ENCODE measurements around the gene CNTNAP2.

GRCh38 chr7:148397056-148397455, 2280.5 kb downstream of the CNTNAP2 start:
- TF ChIP-seq, protein P1, sequence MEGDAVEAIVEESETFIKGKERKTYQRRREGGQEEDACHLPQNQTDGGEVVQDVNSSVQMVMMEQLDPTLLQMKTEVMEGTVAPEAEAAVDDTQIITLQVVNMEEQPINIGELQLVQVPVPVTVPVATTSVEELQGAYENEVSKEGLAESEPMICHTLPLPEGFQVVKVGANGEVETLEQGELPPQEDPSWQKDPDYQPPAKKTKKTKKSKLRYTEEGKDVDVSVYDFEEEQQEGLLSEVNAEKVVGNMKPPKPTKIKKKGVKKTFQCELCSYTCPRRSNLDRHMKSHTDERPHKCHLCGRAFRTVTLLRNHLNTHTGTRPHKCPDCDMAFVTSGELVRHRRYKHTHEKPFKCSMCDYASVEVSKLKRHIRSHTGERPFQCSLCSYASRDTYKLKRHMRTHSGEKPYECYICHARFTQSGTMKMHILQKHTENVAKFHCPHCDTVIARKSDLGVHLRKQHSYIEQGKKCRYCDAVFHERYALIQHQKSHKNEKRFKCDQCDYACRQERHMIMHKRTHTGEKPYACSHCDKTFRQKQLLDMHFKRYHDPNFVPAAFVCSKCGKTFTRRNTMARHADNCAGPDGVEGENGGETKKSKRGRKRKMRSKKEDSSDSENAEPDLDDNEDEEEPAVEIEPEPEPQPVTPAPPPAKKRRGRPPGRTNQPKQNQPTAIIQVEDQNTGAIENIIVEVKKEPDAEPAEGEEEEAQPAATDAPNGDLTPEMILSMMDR (IDR thresholded peaks at IDR 0.05): no peak
- TF ChIP-seq SIN3A (IDR thresholded peaks at IDR 0.05; ENCODE audit: borderline replicate concordance, insufficient read depth, low read depth, low read length) (no peak), POLR2AphosphoS5 (IDR thresholded peaks at IDR 0.05; ENCODE audit: low read depth, low read length) (no peak), REST (IDR thresholded peaks at IDR 0.05; ENCODE audit: insufficient read depth in 1 of 2, low read depth in 2 of 2, low read length in 1 of 2) (no peak), TCF7L2 (IDR thresholded peaks at IDR 0.05; ENCODE audit: low read depth, low read length) (no peak)
